Pons (tissue), 1 donor: ENCODE data around the gene FOXD1.
"Not testable (repeated sequence)": the region's sequence is repeated elsewhere in the genome, so short reads cannot be mapped to it uniquely, and the experiment has no call there.

Source experiments
- DNase-seq: peaks from one replicate; pipeline ENCODE4 v3.0.0-alpha.2; 2016; ENCODE audit warnings: low spot score

The FOXD1 gene

DNA sequence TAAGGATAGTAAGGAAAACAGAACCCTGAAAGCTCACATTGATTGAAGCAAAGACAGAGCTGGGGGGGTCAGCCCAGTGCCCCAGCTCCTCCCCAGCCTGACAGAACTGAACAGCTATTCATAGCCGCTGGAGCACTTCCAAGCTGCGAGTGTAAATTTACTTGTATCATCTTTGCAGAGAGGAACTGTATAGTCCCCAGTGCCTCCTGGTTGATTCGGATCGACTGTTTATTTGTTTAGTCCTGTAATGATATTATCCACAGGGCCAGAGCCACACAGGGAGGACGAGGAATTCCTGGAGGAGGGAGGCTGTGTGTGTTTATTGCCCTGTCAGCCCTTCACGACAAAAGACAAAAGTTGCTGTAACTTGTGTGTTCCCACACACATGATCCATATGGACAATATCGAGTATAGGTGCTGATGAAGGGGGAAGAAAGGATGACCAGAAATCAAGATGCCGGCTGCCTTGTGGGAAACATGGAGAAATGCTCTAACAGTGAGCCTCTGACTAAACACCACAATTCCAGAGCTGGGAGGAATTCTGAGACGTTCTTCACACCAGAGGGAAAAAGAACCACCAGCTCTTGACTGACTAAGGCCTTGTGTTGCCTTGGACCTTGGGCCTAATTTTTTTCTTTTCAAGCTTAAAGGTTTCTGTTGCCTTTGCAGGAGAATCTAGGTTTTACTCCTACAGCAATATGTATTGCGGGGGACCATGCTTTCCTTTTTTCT lies 31.1 kb downstream of the FOXD1 start:
- DNase-seq: peak; percentile 32

DNA sequence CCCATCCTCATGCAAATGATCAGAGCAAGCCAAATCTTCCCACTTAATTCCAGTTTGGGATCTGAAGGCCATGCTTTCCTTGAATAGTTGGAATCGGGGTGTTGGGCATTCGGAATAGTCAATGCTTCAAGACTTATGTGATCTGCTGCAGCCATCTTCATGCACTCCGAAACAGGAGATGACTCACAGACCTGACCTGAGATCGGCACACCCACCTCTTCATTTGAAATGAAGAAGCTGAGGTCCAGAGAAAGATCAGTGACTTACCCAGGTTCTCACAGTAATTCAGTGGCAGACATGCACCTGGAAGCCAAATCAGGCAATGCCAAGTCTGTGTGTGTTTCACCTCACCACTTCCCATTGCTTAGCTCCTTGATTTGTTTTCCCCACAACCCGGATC lies 33.0 kb downstream of the FOXD1 start:
- DNase-seq: no peak

DNA sequence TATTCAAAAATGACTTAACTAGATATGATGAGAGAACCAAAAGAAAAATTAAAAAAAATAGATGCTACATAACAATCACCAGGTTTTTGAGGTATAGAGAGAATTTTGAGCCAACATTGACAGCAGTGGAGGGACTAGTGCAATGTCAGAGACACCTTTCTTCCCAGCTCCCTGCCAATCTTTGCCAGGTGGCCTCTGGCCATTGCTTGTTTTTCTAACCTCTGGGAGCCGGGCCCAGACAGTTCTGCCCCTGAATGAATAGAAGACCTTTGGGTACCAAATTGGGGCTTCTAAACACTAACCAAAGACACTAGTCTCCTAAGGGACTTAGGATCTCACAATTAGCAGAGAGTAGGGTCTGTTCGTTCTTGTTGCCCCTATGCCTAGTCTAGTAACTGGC lies 33.4 kb downstream of the FOXD1 start:
- DNase-seq: no peak

DNA sequence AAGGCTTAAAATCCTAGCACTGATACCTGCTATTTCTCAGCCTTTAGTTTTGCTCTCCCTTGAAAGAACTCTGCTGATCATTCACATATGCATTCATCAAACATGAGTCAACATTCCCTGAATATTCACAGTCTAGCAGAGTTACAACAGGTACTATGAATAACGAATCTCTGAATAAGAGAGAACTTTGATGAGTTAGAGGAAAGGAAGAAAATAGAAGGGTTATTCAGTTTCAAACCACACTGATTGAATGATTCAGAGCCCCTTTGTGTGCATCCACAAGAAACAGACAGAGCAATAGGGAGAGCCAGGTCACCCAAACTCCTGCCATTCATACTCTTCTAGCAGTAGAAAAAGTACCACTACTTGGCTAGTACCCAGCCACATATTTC lies 36.0 kb downstream of the FOXD1 start:
- DNase-seq: no peak

DNA sequence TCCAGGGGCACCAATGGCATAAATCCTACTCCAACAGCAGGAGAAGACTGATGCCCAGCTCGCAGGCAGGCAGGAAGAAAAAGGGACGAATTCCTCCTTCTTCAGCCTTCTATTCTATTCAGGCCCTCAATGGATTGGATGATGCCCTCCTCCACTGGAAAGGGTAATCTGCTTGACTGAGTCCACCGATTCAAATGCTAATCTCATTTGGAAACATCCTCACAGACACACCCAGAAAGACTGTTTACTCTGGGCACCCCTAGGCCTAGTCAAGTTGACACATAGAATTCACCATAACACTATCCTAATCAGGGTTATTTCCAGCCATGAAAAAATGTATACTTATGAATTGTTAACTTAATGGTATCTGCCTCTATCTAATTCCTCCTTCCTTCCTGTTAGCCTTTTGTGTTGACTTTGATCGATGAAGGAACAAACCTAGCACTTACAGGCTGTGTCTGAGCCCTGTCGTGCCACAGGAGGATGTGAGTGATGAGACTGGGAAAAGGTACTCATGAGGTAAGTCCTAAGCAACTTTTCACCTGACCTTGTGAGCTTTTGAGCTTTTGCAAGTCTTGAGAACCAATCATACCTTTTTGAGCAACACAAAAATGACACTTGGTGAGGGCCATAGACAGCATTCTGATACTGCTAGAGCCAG lies 36.5 kb downstream of the FOXD1 start:
- no peak for DNase-seq

DNA sequence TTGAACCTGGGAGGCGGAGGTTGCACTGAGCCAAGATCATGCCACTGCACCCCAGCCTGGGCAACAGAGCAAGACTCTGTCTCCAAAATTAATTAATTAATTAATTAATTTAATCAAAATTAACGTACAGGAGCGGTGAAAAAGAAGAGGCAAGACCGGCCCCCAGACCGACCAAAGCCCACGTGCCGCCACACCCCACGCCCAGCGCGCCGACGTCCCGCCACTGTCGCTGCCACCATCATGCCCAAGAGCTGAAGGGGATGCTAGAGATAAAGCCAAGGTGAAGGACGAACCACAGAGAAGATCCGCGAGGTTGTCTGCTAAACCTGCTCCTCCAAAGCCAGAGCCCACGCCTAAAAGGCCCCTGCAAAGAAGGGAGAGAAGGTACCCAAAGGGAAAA lies 38.6 kb downstream of the FOXD1 start:
- not testable (repeated sequence) for DNase-seq

DNA sequence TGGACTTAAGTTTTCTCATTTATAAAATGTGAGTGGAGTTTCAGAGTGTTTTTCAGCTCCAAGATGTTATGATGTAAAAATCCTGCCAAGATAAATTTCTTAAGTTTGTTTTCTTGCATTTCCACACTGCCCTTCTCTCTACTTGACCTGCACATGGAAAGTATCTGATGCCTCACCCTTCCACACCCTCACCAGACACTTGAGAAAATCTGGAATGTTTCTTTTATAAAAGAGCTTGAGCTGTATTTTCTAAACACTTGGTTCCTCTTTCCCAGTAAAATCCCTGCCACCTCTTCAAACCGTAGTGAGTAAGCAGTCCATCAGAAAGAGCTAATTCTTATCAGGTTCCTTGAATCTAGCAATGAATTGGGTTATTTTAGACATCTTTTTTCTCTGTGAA lies 42.9 kb downstream of the FOXD1 start:
- DNase-seq: no peak

DNA sequence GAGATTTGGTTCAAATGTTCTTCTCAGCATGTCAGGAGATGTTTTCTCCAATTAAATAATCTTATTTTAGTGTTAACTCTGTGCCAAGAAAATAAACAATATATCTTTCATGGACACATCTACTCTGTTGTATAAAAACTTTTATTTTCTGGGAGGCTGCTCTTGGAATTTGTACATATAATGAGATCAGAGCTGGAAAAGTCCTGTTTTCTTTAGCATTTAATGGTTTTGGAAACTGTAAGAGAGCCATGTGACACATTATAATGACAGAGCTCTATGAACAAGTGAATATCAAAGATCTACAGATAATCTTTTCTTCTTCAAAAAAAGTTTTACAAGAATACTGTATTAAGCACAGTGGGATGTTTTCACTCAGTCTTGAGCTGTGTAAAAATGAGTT lies 48.8 kb downstream of the FOXD1 start:
- no peak for DNase-seq
